HG03520 (cell line): ENCODE measurements around the gene CCER1.

Source experiments
- ATAC-seq: cut with Tn5 transposase; IDR thresholded peaks from one replicate; pipeline ENCODE4 v1.9.1; 2021; ENCODE audit warnings: mild to moderate bottlenecking, moderate library complexity; ENCODE audit not compliant: unreplicated experiment

The CCER1 gene

GRCh38 chr12:90969851-90970250 is 14.9 kb upstream of the CCER1 start:
- ATAC-seq = no peak

GRCh38 chr12:90969346-90969745 is 14.4 kb upstream of the CCER1 start:
- ATAC-seq = no peak

- ATAC-seq = peak; percentile 69
Observed at GRCh38 chr12:90965204-90965603, 10.2 kb upstream of the CCER1 start.

- no peak for ATAC-seq
Observed at GRCh38 chr12:90964616-90965015, 9.6 kb upstream of the CCER1 start.

GRCh38 chr12:90963946-90964345 is 9.0 kb upstream of the CCER1 start:
- no peak for ATAC-seq

- ATAC-seq = no peak
Observed at GRCh38 chr12:90961154-90961553, 6.2 kb upstream of the CCER1 start.

GRCh38 chr12:90959538-90960139 is 4.7 kb upstream of the CCER1 start:
- ATAC-seq = peak; percentile 74

GRCh38 chr12:90959032-90959431 is 4.1 kb upstream of the CCER1 start:
- ATAC-seq = no peak

GRCh38 chr12:90958347-90958746 is 3.4 kb upstream of the CCER1 start:
- no peak for ATAC-seq

- no peak for ATAC-seq
Observed at GRCh38 chr12:90954428-90954827, 548 bp downstream of the CCER1 start.

GRCh38 chr12:90953956-90954421 is 987 bp downstream of the CCER1 start:
- ATAC-seq = no peak

GRCh38 chr12:90951432-90952105 is 3.4 kb downstream of the CCER1 start:
- ATAC-seq = no peak

- no peak for ATAC-seq
Observed at GRCh38 chr12:90947869-90948268, 7.1 kb downstream of the CCER1 start.

GRCh38 chr12:90945070-90945649 is 9.8 kb downstream of the CCER1 start:
- peak; percentile 76 for ATAC-seq

GRCh38 chr12:90943255-90943654 is 11.7 kb downstream of the CCER1 start:
- ATAC-seq = no peak

GRCh38 chr12:90940872-90941499 is 14.0 kb downstream of the CCER1 start:
- ATAC-seq = peak; percentile 79

- no peak for ATAC-seq
Observed at GRCh38 chr12:90939382-90939781, 15.6 kb downstream of the CCER1 start.

GRCh38 chr12:90938451-90938850 is 16.5 kb downstream of the CCER1 start:
- no peak for ATAC-seq

GRCh38 chr12:90937651-90938050 is 17.3 kb downstream of the CCER1 start:
- ATAC-seq = no peak

- ATAC-seq = no peak
Observed at GRCh38 chr12:90936230-90937005, 18.6 kb downstream of the CCER1 start.

GRCh38 chr12:90925562-90925961 is 29.4 kb downstream of the CCER1 start:
- ATAC-seq = no peak
